HCT116 (cell line): ENCODE measurements around the gene PNISR. TPM values are rescaled to one million over a fixed set of nuclear protein-coding genes. Genes with fewer than 3 reads are reported as not detected.

ENCODE experiments used
- ATAC-seq: fragments of 200-7000 bp; cut with Tn5 transposase; 2 replicates; pipeline ENCODE4 v1.9.1; 2020; ENCODE audit warnings: mild to moderate bottlenecking, moderate library complexity
- BruUV-seq: library from RNA; stranded (reverse); fragments of 400-500 nt; replicated peaks from 2 replicates; lab custom pipeline; 2021; lab: Mats Ljungman, UMichigan
- CTCF ChIA-PET: fragments of 300-600 bp; sonication (Branson Sonifier 250); formaldehyde crosslinking; loops from one replicate; lab custom pipeline; 2021; ENCODE audit warnings: antibody characterized with exemption; lab: Charles Lee
- POLR2A ChIA-PET: fragments of 300-600, 350-600 bp; sonication (Branson Sonifier 250); formaldehyde crosslinking; loops from one replicate; lab custom pipeline; 2021; ENCODE audit warnings: antibody characterized with exemption; lab: Charles Lee
- RAD21 ChIA-PET, 2 experiments: fragments of 300-600 bp; sonication (Branson Sonifier 250); formaldehyde crosslinking; loops; one replicate each; lab custom pipeline; 2023; ENCODE audit warnings: low total read pairs in 2 of 2; ENCODE audit not compliant: uncharacterized antibody in 2 of 2, unreplicated experiment in 2 of 2, low non-redundant PET in 1 of 2; lab: Charles Lee
- DNase-seq: peaks from one replicate; pipeline ENCODE4 v3.0.0-alpha.2; 2010; ENCODE audit warnings: low read depth, low spot score
- H2AFZ ChIP-seq: fragments of 200-600 bp; shearing (Covaris generic), sonication (generic); 2 replicates; pipeline ENCODE4 v1.6.1; 2017; ENCODE audit warnings: low read depth, mixed run types, mixed read lengths, antibody characterized with exemption, low read length; ENCODE audit not compliant: poor library complexity, severe bottlenecking
- H3K27ac ChIP-seq: 2 replicates; pipeline ENCODE4 v1.5.1; 2012; ENCODE audit warnings: low read depth, low read length
- H3K27me3 ChIP-seq: fragments of 200-600 bp; sonication (generic); 2 replicates; pipeline ENCODE4 v1.6.1; 2016; ENCODE audit warnings: mixed run types, low read length, mixed read lengths; ENCODE audit not compliant: insufficient read depth
- H3K36me3 ChIP-seq, 2 experiments: fragments of 200-500 bp in 1 of 2; fragments of 200-600 bp in 1 of 2; sonication (Bioruptor generic) in 1 of 2; sonication (generic) in 1 of 2; 2 replicates each; pipeline versions ENCODE4 v1.5.1 to v1.6.1; 2014 to 2016; ENCODE audit warnings: low read length in 2 of 2, inconsistent platforms in 1 of 2, mixed read lengths in 1 of 2, mixed run types in 1 of 2; ENCODE audit not compliant: insufficient read depth in 2 of 2, control insufficient read depth in 1 of 2
- H3K4me1 ChIP-seq, 2 experiments: fragments of 200-600 bp in 1 of 2; sonication (generic) in 1 of 2; 2 replicates each; pipeline versions ENCODE4 v1.5.1 to v1.6.1; 2012 to 2017; ENCODE audit warnings: low read length in 2 of 2, inconsistent platforms in 1 of 2, mild to moderate bottlenecking in 1 of 2, mixed read lengths in 1 of 2, mixed run types in 1 of 2, moderate library complexity in 1 of 2; ENCODE audit not compliant: insufficient read depth in 2 of 2, control insufficient read depth in 1 of 2
- H3K4me2 ChIP-seq: fragments of 200-600 bp; sonication (generic); 2 replicates; pipeline ENCODE4 v1.6.1; 2017; ENCODE audit warnings: mixed run types, low read length, mixed read lengths
- H3K4me3 ChIP-seq, 2 experiments: fragments of 200-600 bp in 1 of 2; sonication (generic) in 1 of 2; replicated peaks in 1 of 2; 2 replicates each; pipeline ENCODE4 v1.5.1; 2011 to 2016; ENCODE audit warnings: low read length in 2 of 2, control low read depth in 1 of 2, low read depth in 1 of 2, mild to moderate bottlenecking in 1 of 2, mixed read lengths in 1 of 2, mixed run types in 1 of 2
- H3K79me2 ChIP-seq: fragments of 200-600 bp; sonication (generic); 2 replicates; pipeline ENCODE4 v1.6.1; 2017; ENCODE audit warnings: mild to moderate bottlenecking, mixed run types, low read length, moderate library complexity, mixed read lengths; ENCODE audit not compliant: insufficient read depth
- H3K9ac ChIP-seq: fragments of 200-600 bp; sonication (generic); 2 replicates; pipeline ENCODE4 v1.6.1; 2016; ENCODE audit warnings: low read length, mixed read lengths
- H3K9me2 ChIP-seq: fragments of 200-600 bp; sonication (generic), shearing (Covaris generic); 2 replicates; pipeline ENCODE4 v1.6.1; 2017; ENCODE audit warnings: mixed run types, mild to moderate bottlenecking, moderate library complexity; ENCODE audit not compliant: insufficient read depth
- H3K9me3 ChIP-seq, 2 experiments: fragments of 200-500 bp in 1 of 2; fragments of 200-600 bp in 1 of 2; sonication (Bioruptor generic) in 1 of 2; sonication (generic) in 1 of 2; 2 replicates each; pipeline ENCODE4 v1.6.1; 2014 to 2017; ENCODE audit warnings: low read length in 2 of 2, mixed read lengths in 2 of 2, inconsistent platforms in 1 of 2, low read depth in 1 of 2, mild to moderate bottlenecking in 1 of 2, mixed run types in 1 of 2, moderate library complexity in 1 of 2; ENCODE audit not compliant: control insufficient read depth in 1 of 2, insufficient read depth in 1 of 2
- H4K20me1 ChIP-seq: fragments of 200-600 bp; sonication (generic), shearing (Covaris generic); 2 replicates; pipeline ENCODE4 v1.6.1; 2017; ENCODE audit warnings: mixed run types, mild to moderate bottlenecking, moderate library complexity; ENCODE audit not compliant: insufficient read depth
- ATF3 ChIP-seq: IDR thresholded peaks from 2 replicates; pipeline ENCODE4 v1.6.1; 2012
- CTCF ChIP-seq, 3 experiments: fragments of 200-600 bp in 1 of 3; sonication (generic) in 1 of 3; IDR thresholded peaks in 2 of 3; conservative IDR thresholded peaks in 1 of 3; 2 replicates each; pipeline ENCODE4 v1.5.1; 2012 to 2017; ENCODE audit warnings: low read depth in 2 of 3, low read length in 2 of 3, antibody characterized with exemption in 1 of 3, borderline replicate concordance in 1 of 3, control low read depth in 1 of 3, mild to moderate bottlenecking in 1 of 3, mixed read lengths in 1 of 3, mixed run types in 1 of 3, moderate library complexity in 1 of 3; ENCODE audit not compliant: insufficient read depth in 1 of 3
- EGR1 ChIP-seq: IDR thresholded peaks from 2 replicates; pipeline ENCODE4 v1.6.1; 2012; ENCODE audit warnings: low read depth
- EZH2phosphoT487 ChIP-seq: fragments of 200-600 bp; IDR thresholded peaks from 2 replicates; pipeline ENCODE4 v1.6.1; 2018; ENCODE audit warnings: antibody characterized with exemption, borderline replicate concordance
- FOSL1 ChIP-seq: IDR thresholded peaks from 2 replicates; pipeline ENCODE4 v1.6.1; 2012; ENCODE audit warnings: low read depth
- JUND ChIP-seq: IDR thresholded peaks from 2 replicates; pipeline ENCODE4 v1.6.1; 2012
- POLR2A ChIP-seq: IDR thresholded peaks from 2 replicates; pipeline ENCODE4 v1.7.0; 2011; ENCODE audit warnings: borderline replicate concordance; ENCODE audit not compliant: insufficient read depth, insufficient read length; ENCODE audit errors: extremely low read depth
- POLR2AphosphoS5 ChIP-seq: IDR thresholded peaks from 2 replicates; pipeline ENCODE4 v1.6.1; 2011; ENCODE audit warnings: mild to moderate bottlenecking, low read depth, low read length, moderate library complexity
- REST ChIP-seq: IDR thresholded peaks from 2 replicates; pipeline ENCODE4 v1.6.1; 2012; ENCODE audit warnings: low read depth
- SIN3A ChIP-seq: IDR thresholded peaks from 2 replicates; pipeline ENCODE4 v1.6.1; 2012; ENCODE audit warnings: low read depth
- SP1 ChIP-seq: IDR thresholded peaks from 2 replicates; pipeline ENCODE4 v1.6.1; 2012; ENCODE audit warnings: low read depth
- SRF ChIP-seq: IDR thresholded peaks from 2 replicates; pipeline ENCODE4 v1.6.1; 2012; ENCODE audit warnings: low read depth
- TCF7L2 ChIP-seq: IDR thresholded peaks from 2 replicates; pipeline ENCODE4 v1.7.0; 2011; ENCODE audit warnings: borderline replicate concordance, inconsistent platforms; ENCODE audit not compliant: insufficient read depth, insufficient read length; ENCODE audit errors: extremely low read depth
- ZBTB33 ChIP-seq: IDR thresholded peaks from 2 replicates; pipeline ENCODE4 v1.6.1; 2011; ENCODE audit warnings: mild to moderate bottlenecking, low read length, moderate library complexity; ENCODE audit not compliant: insufficient replicate concordance; ENCODE audit errors: extremely low read depth
- ZFX ChIP-seq: fragments of 450-650 bp; IDR thresholded peaks from 2 replicates; pipeline ENCODE4 v1.6.1; 2017
- intact Hi-C: fragments of 100-400 bp; cut with micrococcal nuclease; formaldehyde crosslinking; loops from 2 replicates; pipeline ENCODE4 v1.10.0; 2022
- total RNA-seq: library from RNA; stranded (reverse); gene quantifications from one replicate; pipeline ENCODE4 v1.2.1, GENCODE V29; 2021; ENCODE audit not compliant: unreplicated experiment

PNISR gene
- total RNA-seq, 1 experiment from 2014 or later, result 97.1 TPM

GRCh38 chr6:99416892-99417767 is 8.0 kb downstream of the PNISR start:
- Histone ChIP-seq H4K20me1 (peaks cover 37% of the 10 kb centered on the region), H3K9me2 (no peaks in the 10 kb centered on the region), H3K79me2 (peaks cover 100% of the 10 kb centered on the region), H3K27me3 (no peaks in the 10 kb centered on the region), H3K4me1 (no peaks in the 10 kb centered on the region), H3K4me3 (no peak overlapping the region), H3K9me3 (no peaks in the 10 kb centered on the region), H3K27ac (no peak overlapping the region), H2AFZ (no peak overlapping the region), H3K36me3 (peaks cover 6 to 9% of the 10 kb centered on the region in 2 experiments; a peak in 2 of 4 replicates), H3K9ac (no peak overlapping the region), H3K4me2 (no peak overlapping the region)
- RAD21 ChIA-PET, result no interaction called here
- no TSS peak for BruUV-seq
- intact Hi-C loops, result no loop called here
- POLR2A ChIA-PET, result interaction anchor here (1.0 kb wide), 1 partner anchor 23 kb away, joined by 4 read pairs; the partner anchor contains the start of gene COQ3
- ATAC-seq (no peak), DNase-seq (no peak)
- CTCF ChIA-PET, result interaction anchor here (1.0 kb wide), 1 partner anchor 87 kb away, joined by 3 read pairs; no protein-coding TSS in a partner anchor
- TF ChIP-seq FOSL1, result no peak
- no peak for TF ChIP-seq POLR2AphosphoS5
- TF ChIP-seq ATF3, result no peak
- no peak for TF ChIP-seq REST
- TF ChIP-seq EGR1, result no peak
- TF ChIP-seq SRF, result no peak
- no peak for TF ChIP-seq ZFX
- no peak for TF ChIP-seq CTCF (IDR thresholded peaks at IDR 0.05 in 2 of 3, conservative IDR thresholded peaks at IDR 0.05 in 1 of 3; ENCODE audit: borderline replicate concordance in 1 of 3, insufficient read depth in 1 of 3, low read depth in 2 of 3, low read length in 2 of 3)
- no peak for TF ChIP-seq TCF7L2
- TF ChIP-seq EZH2phosphoT487, result no peak
- no peak for TF ChIP-seq JUND
- no peak for TF ChIP-seq SP1
- TF ChIP-seq ZBTB33, result no peak
- no peak for TF ChIP-seq SIN3A
- no peak for TF ChIP-seq POLR2A
